ENCODE data around the gene NTSR1. TPM values are rescaled to one million over a fixed set of nuclear protein-coding genes. Genes with fewer than 3 reads are reported as not detected.

Gene NTSR1
- total RNA-seq, 1 donor from 2014 or later, result 0.23 TPM

DNA sequence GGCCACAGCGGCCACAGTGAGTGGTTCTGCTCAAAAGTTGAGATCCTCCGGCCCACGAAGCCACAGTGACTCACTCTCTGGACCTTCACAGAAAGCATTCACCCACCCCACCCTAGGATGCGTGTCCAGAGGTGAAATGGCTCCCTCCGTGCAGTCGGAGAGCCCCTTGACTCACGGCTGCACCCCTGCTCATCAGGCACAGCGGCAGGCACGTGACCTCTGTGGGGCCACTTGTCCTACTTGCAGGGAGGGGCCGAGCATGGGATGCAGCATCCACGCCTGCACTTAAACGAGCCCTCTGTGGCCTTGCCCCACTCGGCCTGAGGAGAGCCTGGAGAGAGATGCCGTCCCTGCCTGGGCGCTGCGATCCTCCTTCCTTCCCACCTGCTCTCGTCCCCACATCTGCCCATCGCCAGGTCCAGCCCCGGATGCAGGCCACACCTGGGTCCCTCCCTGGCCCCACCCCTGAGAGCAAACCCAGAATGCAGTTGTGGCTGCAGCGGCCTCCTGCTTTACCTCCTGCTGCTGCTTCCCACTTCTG, 28.7 kb downstream of the NTSR1 start:
- no peak for DNase-seq (ENCODE audit: extremely low read depth, low read depth, low spot score)

DNA sequence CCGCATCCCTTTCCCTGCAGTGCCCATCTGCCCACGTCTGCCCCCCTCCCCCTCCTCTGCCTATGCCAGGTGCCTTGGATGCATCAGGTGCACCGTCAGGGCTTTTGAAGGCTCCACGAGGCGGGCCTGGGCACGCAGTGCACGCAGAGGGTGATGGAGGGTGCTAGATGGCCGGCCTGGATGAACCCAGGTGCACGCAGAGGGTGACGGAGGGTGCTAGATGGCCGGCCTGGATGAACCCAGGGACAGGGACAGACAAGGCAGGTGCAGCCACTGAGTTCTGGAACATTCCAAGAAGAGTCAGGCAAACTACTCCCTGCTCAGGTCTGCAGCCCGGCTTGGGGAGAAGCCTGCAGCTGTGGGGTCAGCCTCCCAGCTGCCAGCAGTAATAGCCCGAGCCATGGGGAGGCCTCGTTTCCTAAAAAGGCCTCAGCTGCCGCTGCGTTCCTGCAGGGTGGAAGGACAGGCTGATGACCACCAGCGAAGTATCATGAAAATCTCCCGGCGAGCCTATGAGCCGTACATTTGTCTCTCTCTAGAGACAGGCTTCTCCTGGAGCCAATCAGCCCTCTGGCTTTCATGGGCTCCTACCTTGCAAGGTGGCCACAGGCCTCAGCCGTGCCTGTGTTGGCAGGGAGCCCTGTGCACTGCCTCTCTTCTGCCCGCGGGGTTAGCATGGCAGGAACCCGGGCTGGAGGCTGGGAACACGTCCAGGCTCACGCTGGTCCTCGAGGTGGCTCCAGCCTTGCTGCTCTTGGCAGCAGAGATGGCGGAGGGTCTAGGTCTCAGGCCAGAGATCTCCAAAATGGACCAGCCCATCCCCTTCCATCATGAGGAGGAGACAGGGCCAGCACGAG, 29.6 kb downstream of the NTSR1 start:
- no peak for DNase-seq (ENCODE audit: extremely low read depth, low read depth, low spot score)

DNA sequence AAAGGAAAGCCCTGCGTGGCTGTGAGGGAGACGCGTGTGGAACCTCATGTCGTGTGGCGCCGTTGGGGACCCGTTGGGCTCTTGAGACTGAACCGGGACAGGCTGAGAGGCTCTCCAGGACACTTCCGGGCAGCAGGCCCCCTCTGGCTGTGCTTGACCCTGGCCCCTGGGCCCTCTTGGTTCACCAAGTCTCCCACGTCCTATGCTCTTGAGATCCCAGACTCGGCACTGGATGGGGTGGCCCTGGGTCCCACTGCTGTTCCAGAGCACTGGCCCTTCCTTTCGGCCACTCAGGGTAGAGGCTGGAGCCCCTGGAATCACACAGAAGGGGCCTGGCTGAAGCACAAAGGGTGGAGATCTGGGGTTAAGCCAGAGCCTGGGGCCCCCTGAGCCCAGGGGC, 30.4 kb downstream of the NTSR1 start:
- no peak for DNase-seq (ENCODE audit: extremely low read depth, low read depth, low spot score)

DNA sequence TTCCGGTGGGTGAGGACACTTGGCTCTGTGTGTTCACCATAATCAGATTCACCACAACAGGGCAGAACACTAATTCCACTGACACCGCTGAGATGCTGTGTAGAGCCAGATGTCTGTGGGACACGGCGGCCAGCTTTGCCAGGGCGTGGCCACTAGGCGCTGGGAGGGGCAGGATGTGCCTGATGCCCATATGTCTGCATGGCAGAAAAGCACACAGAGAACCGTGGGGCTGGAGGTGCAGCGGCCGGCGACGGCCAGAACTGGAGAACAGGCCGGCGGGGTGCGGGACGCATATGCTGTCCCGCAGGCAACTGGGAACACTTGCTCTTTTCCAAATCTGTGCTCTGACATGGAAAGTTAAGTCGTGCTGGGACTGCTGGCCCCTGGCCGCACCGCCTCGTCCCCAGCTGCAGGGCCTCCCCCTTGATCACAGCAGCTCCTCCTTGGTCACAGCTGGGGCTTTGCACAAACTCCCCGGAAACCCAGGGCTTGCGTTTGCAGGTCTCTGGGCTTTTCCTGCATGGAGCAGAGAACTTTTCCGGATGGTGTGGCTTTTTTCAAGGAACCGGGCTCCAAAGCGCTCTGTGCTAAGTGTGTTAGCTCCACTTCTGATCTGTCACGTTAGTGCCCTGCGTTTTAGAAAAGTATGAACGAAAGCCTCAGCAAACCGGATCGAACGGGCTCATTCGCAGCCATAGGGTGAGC, 31.1 kb downstream of the NTSR1 start:
- no peak for DNase-seq (ENCODE audit: extremely low read depth, low read depth, low spot score)

DNA sequence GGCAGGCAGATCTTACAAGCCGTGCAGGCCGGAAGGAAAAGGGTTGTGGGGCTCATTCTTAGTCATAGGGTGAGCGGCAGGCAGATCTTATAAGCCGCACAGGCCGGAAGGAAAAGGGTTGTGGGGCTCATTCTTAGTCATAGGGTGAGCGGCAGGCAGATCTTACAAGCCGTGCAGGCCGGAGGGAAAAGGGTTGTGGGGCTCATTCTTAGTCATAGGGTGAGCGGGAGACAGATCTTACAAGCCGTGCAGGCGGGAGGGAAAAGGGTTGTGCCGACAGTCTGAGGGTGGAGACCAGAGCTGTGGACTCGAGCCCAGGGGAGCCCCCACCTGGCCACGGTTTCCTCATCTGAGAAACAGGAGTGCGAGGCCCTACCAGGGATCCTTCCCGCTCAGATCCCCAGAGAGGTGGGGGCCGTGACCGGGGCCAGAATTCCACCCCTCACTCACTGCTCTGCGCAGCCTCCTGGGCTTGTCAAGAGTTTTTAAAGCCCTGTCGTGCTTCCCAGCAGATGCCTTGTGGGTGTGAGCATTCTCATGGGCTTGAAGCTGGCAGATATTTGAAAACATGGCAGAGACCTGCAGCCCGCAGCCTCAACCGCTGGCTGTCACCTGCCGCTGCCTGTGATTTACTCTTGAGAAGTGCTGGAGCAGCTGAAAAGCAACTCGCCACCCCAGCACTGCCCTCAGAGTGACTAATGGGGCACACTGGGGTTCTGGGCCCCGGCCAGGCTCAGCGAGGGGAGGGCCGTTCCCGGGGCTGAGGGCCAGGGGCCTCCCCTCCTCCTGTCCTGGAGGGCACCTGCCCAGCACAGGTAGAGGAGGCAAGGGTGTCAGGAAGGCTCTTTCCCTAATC, 31.9 kb downstream of the NTSR1 start:
- peak; percentile 63 for DNase-seq (ENCODE audit: extremely low read depth, low read depth, low spot score)

DNA sequence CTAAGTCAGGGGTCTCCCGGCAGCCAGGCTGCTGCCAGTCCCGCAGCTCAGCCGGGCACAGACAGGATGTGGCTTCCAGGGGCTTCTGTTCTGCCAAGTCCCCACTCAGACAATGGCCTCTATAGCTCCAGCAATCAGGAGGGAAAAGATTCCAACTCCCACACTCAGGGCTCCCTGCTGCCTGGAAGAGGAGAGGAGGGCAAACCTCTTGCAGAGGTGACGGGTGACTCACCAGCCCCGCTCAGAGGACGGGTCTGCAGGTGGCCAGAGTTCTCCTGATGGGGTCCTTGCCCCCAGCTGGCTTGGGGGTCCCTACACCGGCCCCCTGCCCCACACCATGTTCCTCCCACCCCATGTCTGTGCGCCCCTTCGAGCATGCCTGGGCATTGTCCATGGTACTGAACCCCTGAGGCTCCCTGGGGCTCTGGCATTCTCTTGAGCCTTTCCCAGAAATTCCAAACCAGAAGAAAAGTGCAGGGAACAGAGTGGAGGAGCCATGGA, 32.6 kb downstream of the NTSR1 start:
- no peak for DNase-seq (ENCODE audit: extremely low read depth, low read depth, low spot score)

DNA sequence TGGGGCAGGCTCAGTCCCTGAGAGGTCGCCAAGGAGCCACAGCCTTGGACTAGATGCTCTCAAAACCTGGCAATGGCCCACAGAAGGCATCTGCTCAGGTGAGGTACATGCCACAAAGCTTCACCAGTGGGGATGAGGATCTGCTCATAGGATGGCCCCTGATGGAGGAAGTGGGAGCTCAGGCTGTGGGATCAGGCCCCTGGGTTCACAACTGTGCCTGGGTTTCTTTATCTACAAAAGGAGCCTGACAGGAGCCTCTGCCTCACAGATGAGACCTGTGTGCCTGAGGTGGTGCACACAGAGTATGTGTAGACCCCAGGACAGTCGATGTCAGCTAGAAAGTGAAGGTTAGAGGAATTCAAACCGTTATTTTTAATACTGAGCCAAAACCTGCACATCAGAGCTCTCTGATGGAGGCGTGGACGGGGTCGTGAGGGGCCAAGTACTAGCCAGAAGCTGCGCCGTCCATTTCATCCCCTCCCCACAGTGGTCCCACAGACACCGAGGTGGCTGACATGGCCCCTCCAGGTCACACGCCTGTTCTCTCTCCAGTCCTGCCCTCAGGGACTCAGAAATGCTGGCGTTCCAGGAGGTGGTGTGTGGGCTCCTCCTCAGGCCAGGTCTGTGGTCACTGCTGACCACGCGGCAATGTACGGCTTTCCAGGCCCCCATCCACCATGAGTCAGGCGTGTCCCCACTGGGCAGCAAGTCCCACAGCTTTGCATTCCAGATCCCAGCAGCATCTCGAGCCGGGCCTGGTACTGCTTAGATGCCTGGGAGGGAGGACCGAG, 33.3 kb downstream of the NTSR1 start:
- no peak for DNase-seq (ENCODE audit: extremely low read depth, low read depth, low spot score)

DNA sequence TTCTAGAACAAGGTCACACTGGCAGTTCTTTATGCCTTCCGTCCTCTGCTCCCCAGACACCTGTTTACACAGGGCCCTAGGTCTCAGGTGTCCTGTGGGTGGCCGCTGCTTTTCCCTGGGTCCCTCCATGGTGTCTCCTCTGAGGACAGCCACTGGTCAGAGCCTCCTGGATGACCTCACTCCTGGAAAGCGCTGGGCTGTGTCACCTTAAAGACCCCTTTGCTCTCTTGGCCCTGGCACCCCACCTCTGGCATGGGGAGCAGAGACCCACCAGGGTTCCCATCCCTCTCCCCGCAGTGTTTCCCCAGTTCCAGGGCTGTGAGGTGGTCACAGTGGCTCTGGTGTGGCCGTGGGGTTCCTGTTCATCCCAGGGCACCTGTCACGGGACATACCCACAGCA, 33.9 kb downstream of the NTSR1 start:
- DNase-seq (ENCODE audit: extremely low read depth, low read depth, low spot score), result no peak

DNA sequence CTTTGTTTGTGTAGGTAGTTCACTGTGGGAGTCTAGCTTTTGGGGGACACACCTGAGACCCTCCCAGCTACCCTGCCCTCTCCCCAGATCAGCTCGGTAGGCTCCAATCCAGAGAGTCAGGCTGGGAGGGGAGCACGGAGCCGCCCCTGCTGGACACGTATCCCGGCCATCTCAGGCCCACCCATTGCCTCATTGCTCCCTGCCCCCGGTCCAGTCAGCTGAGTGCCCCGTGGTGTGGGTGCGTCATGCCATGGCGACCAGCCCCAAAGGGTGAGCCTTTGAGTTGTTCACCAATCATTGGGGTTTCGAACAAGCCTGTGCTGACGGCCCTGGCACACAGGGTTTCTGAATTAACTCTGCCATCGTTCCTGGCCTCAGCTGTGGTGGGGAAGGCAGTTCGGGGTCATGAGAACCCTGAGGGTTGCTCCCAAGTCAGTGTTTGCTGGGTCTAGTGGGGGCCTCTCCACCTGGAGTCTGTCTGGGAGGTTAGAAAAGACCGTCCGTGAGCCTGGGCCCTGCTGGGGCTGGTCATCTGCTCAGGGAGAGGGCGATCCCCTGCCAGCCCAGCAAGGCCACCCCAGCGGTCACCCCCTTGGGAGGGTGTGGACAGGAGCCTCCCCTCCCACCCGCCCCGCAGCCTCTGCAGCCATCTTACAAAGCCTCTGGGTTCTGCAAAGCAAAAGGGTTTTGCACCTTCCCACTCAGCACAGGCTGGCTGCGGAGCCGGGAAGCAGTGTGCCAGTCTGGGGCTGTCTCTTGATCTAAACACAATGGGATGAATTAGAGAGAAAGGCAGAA, 34.5 kb downstream of the NTSR1 start:
- DNase-seq (ENCODE audit: extremely low read depth, low read depth, low spot score), result no peak

DNA sequence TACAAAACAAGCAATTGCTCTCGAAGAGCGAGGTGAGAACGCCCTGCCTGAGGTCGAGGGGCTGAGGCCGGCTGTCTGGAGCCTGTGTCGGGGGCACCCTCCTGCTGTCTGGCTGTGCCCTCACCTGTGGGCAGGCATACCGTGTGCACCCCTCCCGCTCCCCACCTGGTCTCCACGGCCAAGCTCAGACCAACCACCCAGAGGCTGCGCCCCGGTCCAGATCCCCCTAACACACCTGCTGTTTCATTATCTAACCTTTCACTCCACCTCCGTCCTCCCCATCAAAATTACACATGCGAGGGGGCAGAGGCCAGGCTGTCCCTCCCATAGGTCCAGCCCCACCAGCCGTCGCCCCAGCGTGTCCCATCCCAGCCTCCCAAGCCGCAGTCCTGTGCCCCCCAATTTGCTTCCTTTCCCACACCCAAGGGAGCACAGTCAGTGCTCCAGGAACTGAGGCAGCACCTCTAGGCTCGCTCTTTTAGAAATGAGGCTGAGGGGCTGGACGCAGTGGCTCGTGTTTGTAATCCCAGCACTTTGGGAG, 35.2 kb downstream of the NTSR1 start:
- no peak for DNase-seq (ENCODE audit: extremely low read depth, low read depth, low spot score)

DNA sequence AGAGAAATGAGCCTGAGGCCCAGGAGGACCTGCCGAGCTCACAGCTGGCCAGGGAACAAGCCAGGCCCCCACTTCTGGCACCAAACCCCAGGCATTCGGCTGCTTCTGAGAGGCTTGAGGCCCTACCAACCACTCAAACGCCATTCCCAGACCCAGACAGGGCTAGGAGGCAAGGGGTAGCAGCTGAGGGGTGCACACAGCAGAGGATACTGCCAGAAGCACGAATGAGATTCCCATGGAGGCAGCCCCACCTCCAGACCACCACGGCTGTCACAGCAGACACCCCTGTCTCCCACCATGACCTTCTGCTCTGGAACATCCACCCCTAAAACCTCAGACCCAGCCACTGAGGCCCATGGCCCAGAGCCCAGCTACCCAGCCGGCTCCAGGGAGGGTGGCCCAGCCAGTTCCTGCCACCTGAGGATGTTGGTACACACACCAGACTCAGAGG, 36.1 kb downstream of the NTSR1 start:
- DNase-seq (ENCODE audit: extremely low read depth, low read depth, low spot score), result no peak

DNA sequence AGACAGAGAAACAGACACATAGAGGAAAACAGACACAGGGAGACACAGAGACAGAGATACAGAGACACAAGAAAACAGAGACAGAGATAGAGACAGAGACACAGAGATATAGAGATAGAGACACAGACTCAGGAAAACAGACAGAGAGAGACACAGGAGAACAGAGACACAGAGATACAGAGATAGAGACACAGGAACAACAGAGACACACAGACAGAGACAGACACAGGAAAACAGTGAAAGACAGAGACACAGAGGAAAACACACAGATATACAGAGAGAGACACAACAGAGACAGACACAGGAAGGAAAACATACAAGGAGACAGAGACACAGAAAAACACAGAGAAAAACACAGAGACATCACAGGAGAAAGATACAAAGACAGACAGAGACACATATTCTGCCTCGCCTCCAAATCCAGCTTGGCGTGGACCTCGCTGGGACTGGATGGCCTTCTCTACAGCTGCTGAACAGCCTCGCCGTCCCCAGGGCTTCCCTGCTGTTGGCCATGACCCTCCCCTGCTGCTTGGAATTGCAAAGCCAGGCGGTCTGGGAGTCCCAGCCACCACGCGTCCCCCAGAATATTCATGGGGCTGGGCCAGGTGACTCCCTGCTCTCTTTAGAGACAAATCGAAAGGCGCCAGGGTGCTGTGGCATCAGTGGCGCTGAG, 36.8 kb downstream of the NTSR1 start:
- no peak for DNase-seq (ENCODE audit: extremely low read depth, low read depth, low spot score)

DNA sequence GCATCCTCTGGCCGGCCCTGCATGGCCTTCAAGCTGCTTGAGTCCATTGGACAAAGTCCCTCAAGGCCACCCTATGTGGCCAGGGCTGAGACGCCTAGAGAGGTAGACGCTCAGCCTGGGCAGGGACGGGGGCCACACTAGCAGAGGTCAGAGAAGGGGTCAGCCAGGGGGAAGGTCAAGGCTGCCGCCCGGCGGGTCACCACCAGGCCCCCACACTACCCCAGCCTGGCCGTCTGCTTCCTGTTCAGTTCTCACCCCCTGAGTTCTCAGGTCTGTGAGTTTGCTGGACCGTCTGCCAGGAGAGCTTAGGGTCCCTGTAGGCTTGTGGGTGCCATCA, 37.3 kb downstream of the NTSR1 start:
- DNase-seq (ENCODE audit: extremely low read depth, low read depth, low spot score), result no peak

DNA sequence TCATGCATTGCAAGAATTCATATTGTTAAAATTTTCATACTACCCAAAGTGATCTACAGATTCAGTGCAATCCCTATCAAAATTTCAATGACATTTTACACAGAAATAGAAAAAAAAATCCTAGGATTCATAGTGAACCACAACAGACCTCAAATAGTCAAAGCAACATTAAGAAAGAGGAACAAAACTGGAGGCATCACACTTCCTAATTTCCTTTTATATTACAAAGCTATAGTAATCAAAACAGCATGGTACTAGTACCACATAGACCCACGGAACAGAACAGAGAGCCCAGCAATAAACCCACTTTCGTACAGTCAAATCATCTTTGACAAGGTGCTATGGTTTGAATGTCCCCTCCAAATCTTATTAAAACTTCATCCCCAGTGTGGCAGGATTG, 39.7 kb downstream of the NTSR1 start:
- DNase-seq (ENCODE audit: extremely low read depth, low read depth, low spot score), result no peak

DNA sequence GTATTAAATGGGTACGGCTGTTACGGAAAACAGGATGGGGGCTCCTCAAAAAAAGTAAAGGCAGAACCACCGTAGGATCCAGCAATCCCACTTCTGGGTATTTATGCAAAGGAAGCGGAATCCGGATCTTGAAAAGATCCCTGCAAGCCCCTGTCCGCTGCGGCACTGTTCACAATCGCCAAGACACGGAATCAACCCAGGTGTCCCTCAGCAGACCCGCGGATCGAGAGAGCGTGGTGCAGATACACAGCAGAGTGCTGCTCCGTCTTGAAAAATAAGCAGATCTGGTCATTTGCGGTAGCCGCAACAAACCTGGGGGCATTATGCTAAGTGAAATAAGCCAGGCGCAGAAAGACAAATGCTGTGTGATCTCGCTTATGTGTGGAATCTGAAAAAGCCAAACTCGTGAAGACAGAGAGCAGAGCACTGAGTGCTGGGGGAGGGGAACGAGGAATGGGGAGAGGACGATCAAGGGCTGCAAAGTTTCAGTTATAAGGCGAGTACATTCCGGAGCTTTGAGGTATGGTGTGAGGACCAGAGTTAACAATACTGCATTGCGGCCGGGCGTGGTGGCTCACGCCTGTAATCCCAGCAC, 41.3 kb downstream of the NTSR1 start:
- DNase-seq (ENCODE audit: extremely low read depth, low read depth, low spot score), result no peak

DNA sequence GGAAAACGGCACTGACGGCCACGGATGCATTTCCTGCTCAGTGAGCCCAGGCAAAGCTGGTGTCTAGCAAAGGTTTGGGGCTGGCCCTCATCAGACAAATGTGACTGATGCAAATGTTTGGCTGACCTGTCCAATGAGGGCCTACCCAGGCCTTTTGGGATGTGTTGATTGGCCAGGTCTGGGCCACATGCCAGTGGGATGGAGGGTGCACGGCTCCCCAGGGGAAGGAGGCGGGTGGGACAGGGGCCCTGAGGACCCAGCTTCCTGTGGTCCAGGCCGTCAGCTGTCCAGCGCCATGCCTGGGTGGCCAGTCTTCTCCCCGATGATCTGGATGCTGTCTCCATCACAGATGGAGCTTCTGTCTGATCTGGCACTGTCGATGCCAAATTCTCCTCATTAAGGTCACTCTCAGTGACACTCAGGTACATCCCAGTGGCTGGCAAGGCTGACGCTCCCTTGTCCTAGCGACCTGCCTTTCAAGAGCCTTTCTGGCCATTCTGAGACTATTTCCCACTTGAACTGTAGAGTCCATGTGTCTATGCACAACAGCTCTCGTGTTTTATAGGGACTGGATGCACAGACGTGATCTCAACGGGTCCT, 43.0 kb downstream of the NTSR1 start:
- DNase-seq (ENCODE audit: extremely low read depth, low read depth, low spot score), result no peak

DNA sequence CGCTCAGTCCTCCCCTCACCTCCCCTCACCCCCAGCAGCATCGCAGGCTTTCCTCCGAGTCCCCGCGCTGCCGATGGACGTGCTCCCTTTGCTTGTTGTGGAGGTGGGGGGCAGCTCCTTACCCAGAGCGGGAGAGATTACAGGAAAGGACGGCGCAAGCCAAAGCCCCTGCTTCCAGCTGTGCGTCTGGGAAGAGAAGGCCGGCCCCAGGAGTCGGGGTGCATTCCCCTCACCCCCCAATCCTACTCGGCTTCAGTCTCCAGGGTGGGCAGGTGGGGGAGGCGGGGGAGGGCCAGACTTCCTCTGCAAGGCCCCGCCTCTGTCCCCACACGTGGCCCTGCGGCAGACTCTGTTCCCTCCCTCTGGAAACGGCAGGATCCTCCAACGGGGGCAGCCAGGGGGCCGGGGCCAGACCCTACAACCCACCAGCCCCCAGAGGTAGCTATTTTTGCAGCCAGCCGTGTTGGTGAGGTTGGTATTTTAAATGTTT, 43.6 kb downstream of the NTSR1 start:
- DNase-seq (ENCODE audit: extremely low read depth, low read depth, low spot score), result no peak
